Sigmoid colon (tissue), 7 donors: ENCODE data around the gene HDAC9. TPM values are rescaled to one million over a fixed set of nuclear protein-coding genes. Genes with fewer than 3 reads are reported as not detected.

ENCODE experiments used
- DNase-seq: peaks from one replicate; pipeline ENCODE4 v3.0.0-alpha.2; 2019
- H3K27ac ChIP-seq, 4 donors: fragments of 200-600 bp; sonication (generic); one replicate each; pipeline ENCODE4 v1.5.1; 2016 to 2019; ENCODE audit warnings: mild to moderate bottlenecking in 1 of 4
- H3K27me3 ChIP-seq, 3 donors: fragments of 200-600 bp; sonication (generic); one replicate each; pipeline ENCODE4 v1.5.1; 2019; ENCODE audit warnings: mild to moderate bottlenecking in 1 of 3
- H3K36me3 ChIP-seq, 4 donors: fragments of 200-600 bp; sonication (generic); one replicate each; pipeline ENCODE4 v1.5.1; 2016 to 2019
- H3K4me1 ChIP-seq, 4 donors: fragments of 200-600 bp; sonication (generic); one replicate each; pipeline ENCODE4 v1.5.1; 2017 to 2019
- H3K4me3 ChIP-seq, 4 donors: fragments of 200-600 bp; sonication (generic); one replicate each; pipeline ENCODE4 v1.5.1; 2017 to 2019; ENCODE audit warnings: mild to moderate bottlenecking in 2 of 4, moderate library complexity in 1 of 4
- H3K9me3 ChIP-seq, 4 donors: fragments of 200-600 bp in 3 of 4; sonication (generic) in 3 of 4; one replicate each; pipeline versions ENCODE4 v1.5.1 to v1.6.1; 2013 to 2019
- CTCF ChIP-seq, 4 experiments: fragments of 450-650 bp in 3 of 4; fragments of 200-600 bp in 1 of 4; IDR thresholded peaks; one replicate each; pipeline ENCODE4 v1.5.1; 2016 to 2019; ENCODE audit warnings: antibody characterized with exemption in 4 of 4, mild to moderate bottlenecking in 3 of 4, moderate library complexity in 2 of 4
- EP300 ChIP-seq, 4 donors: sonication (generic); formaldehyde crosslinking; IDR thresholded peaks; one replicate each; pipeline ENCODE4 v1.6.1; 2017; ENCODE audit warnings: antibody characterized with exemption in 4 of 4
- POLR2A ChIP-seq, 2 donors: fragments of 450-650 bp; IDR thresholded peaks; one replicate each; pipeline ENCODE4 v1.6.1; 2016; ENCODE audit warnings: antibody characterized with exemption in 2 of 2, mild to moderate bottlenecking in 2 of 2, moderate library complexity in 2 of 2
- POLR2AphosphoS5 ChIP-seq, 4 donors: sonication (generic); formaldehyde crosslinking; IDR thresholded peaks; one replicate each; pipeline ENCODE4 v1.6.1; 2017; ENCODE audit warnings: antibody characterized with exemption in 4 of 4
- WGBS, 2 donors: extraction: QIAGEN DNeasy Blood & Tissue Kit; methylation state at CpG; one replicate each; pipeline ENCODE4 v1.1.7; 2013; 5-methylcytosine and 5-hydroxymethylcytosine counted together
- intact Hi-C: fragments of 100-400 bp; cut with DNase I; formaldehyde crosslinking; loops from one replicate; pipeline ENCODE4 v1.15.1; 2023
- polyA plus RNA-seq, 3 donors: library from polyadenylated mRNA; stranded (reverse); fragments of 200-250 nt; gene quantifications; one replicate each; pipeline ENCODE4 v1.2.3, GENCODE V29; 2013
- total RNA-seq, 4 donors: library from RNA; depleted of rRNA; stranded (reverse); fragments of >200 nt; gene quantifications; one replicate each; pipeline ENCODE4 v1.1.0, GENCODE V29; 2016
- donor health status: healthy with polysubstance abuse.
- donor health status: Bipolar disorder and iron deficiency.
- donor health status: healthy.

The HDAC9 gene
- total and polyA plus RNA-seq, 7 donors = 2.4 to 38.2 (median 22.2) TPM

- no peaks in the 10 kb centered on the region for H3K36me3 ChIP-seq
- TF ChIP-seq POLR2A (IDR thresholded peaks at IDR 0.05) (no peak), EP300 (IDR thresholded peaks at IDR 0.05) (no peak), CTCF (IDR thresholded peaks at IDR 0.05) (no peak), POLR2AphosphoS5 (IDR thresholded peaks at IDR 0.05) (no peak)
- no peak for DNase-seq
- H3K9me3 ChIP-seq = no peaks in the 10 kb centered on the region
- H3K27ac ChIP-seq = no peak overlapping the region
- H3K4me3 ChIP-seq = no peak overlapping the region
- intact Hi-C loops = no loop called here
- no peaks in the 10 kb centered on the region for H3K27me3 ChIP-seq
- H3K4me1 ChIP-seq = no peaks in the 10 kb centered on the region
- WGBS, 2 donors = 71 to 86% methylated on average over 3 of the region's 3 CpGs
Measured at GRCh38 chr7:18864967-18865366, 369.4 kb downstream of the HDAC9 start.

GRCh38 chr7:18866359-18867036, 370.9 kb downstream of the HDAC9 start:
- TF ChIP-seq POLR2A (IDR thresholded peaks at IDR 0.05) (no peak), EP300 (IDR thresholded peaks at IDR 0.05) (peak in 1 of 4 donors; percentile 15), POLR2AphosphoS5 (IDR thresholded peaks at IDR 0.05) (peak; percentile 28 to 79 (median 46))
- H3K9me3 ChIP-seq = no peaks in the 10 kb centered on the region
- intact Hi-C loops = no loop called here
- H3K27me3 ChIP-seq = no peaks in the 10 kb centered on the region
- H3K4me1 ChIP-seq = no peaks in the 10 kb centered on the region
- H3K27ac ChIP-seq = peak overlapping the region in 2 of 4 donors; percentile 7 to 39
- DNase-seq = peak; percentile 87
- no peak overlapping the region for H3K4me3 ChIP-seq
- WGBS, 2 donors = 71 to 79% methylated on average over 4 of the region's 4 CpGs
- no peaks in the 10 kb centered on the region for H3K36me3 ChIP-seq

GRCh38 chr7:18872344-18872743, 376.8 kb downstream of the HDAC9 start:
- no peak for DNase-seq
- no peaks in the 10 kb centered on the region for H3K27me3 ChIP-seq
- no peak overlapping the region for H3K27ac ChIP-seq
- no peaks in the 10 kb centered on the region for H3K9me3 ChIP-seq
- no peaks in the 10 kb centered on the region for H3K4me1 ChIP-seq
- TF ChIP-seq POLR2A (IDR thresholded peaks at IDR 0.05) (no peak), POLR2AphosphoS5 (IDR thresholded peaks at IDR 0.05) (no peak), CTCF (IDR thresholded peaks at IDR 0.05) (no peak), EP300 (IDR thresholded peaks at IDR 0.05) (no peak)
- H3K36me3 ChIP-seq = no peaks in the 10 kb centered on the region
- no peak overlapping the region for H3K4me3 ChIP-seq
- intact Hi-C loops = no loop called here
- 87 to 88% methylated on average over 2 of the region's 2 CpGs for WGBS, 2 donors

GRCh38 chr7:18873734-18874336, 378.3 kb downstream of the HDAC9 start:
- Histone ChIP-seq H3K9me3 (no peaks in the 10 kb centered on the region), H3K36me3 (no peaks in the 10 kb centered on the region), H3K27me3 (no peaks in the 10 kb centered on the region), H3K27ac (no peak overlapping the region), H3K4me3 (no peak overlapping the region), H3K4me1 (no peaks in the 10 kb centered on the region)
- intact Hi-C loops = no loop called here
- DNase-seq = no peak
- no peak for TF ChIP-seq CTCF (IDR thresholded peaks at IDR 0.05)
- no peak for TF ChIP-seq EP300 (IDR thresholded peaks at IDR 0.05)
- TF ChIP-seq POLR2AphosphoS5 (IDR thresholded peaks at IDR 0.05) = no peak
- TF ChIP-seq POLR2A (IDR thresholded peaks at IDR 0.05) = no peak
- 75 to 90% methylated on average over 5 of the region's 5 CpGs for WGBS, 2 donors

GRCh38 chr7:18874880-18875279, 379.3 kb downstream of the HDAC9 start:
- WGBS, 2 donors = 79% methylated on average over 1 of the region's 1 CpG
- Histone ChIP-seq H3K9me3 (no peaks in the 10 kb centered on the region), H3K36me3 (no peaks in the 10 kb centered on the region), H3K27ac (no peak overlapping the region), H3K4me3 (no peak overlapping the region), H3K27me3 (no peaks in the 10 kb centered on the region), H3K4me1 (no peaks in the 10 kb centered on the region)
- DNase-seq = no peak
- intact Hi-C loops = no loop called here
- TF ChIP-seq EP300 (IDR thresholded peaks at IDR 0.05) = no peak
- TF ChIP-seq POLR2AphosphoS5 (IDR thresholded peaks at IDR 0.05) = no peak
- TF ChIP-seq POLR2A (IDR thresholded peaks at IDR 0.05) = no peak
- TF ChIP-seq CTCF (IDR thresholded peaks at IDR 0.05) = no peak
